IPS-20b (cell line): Measurements from ENCODE around the gene C1QA.
A peak's percentile ranks its signal among the peaks of the same experiment; 100 is the strongest.

Source experiments
- H3K27ac ChIP-seq: one replicate; pipeline ENCODE4 v1.5.1; 2013; ENCODE audit warnings: low read length
- H3K27me3 ChIP-seq: 2 replicates; pipeline ENCODE4 v1.6.1; 2013; ENCODE audit warnings: mild to moderate bottlenecking, low read length, inconsistent platforms; ENCODE audit not compliant: insufficient read depth
- H3K36me3 ChIP-seq: 2 replicates; pipeline ENCODE4 v1.6.1; 2013; ENCODE audit warnings: low read depth, mild to moderate bottlenecking, inconsistent platforms, low read length, moderate library complexity; ENCODE audit not compliant: insufficient read depth
- H3K4me1 ChIP-seq: 2 replicates; pipeline ENCODE4 v1.6.1; 2013; ENCODE audit warnings: mild to moderate bottlenecking, control low read depth, inconsistent platforms, low read length, moderate library complexity; ENCODE audit not compliant: insufficient read depth
- H3K4me3 ChIP-seq: 2 replicates; pipeline ENCODE4 v1.5.1; 2013; ENCODE audit warnings: mild to moderate bottlenecking, low read length, inconsistent platforms
- H3K9ac ChIP-seq: 2 replicates; pipeline ENCODE4 v1.6.1; 2013; ENCODE audit warnings: low read depth, mild to moderate bottlenecking, inconsistent platforms, low read length, moderate library complexity
- H3K9me3 ChIP-seq: 2 replicates; pipeline ENCODE4 v1.6.1; 2013; ENCODE audit warnings: mild to moderate bottlenecking, low read depth, low read length, inconsistent platforms; ENCODE audit not compliant: insufficient read depth

C1QA gene

DNA sequence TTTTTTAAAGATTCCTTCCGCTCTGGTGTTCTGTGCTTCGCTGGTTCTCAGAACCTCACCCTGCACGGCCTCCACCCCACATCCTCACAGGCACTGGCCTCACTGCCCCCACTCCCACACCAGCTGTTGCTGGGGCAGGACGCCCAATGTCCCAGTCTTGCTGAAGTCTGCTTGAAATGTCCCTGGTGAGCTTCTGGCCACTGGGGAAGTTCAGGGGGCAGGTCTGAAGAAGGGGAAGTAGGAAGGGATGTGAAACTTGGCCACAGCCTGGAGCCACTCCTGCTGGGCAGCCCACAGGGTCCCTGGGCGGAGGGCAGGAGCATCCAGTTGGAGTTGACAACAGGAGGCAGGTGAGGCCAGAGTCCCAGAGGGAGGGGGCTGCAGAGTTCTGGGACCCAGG lies at the start of gene C1QA:
Gene C1QA (plus strand): TSS at position 276 of the 400 bp plus-strand sequence. CDS start 989 bp downstream, outside the sequence.
- H3K4me3 ChIP-seq: no peak within 1 kb of the TSS
- H3K27ac ChIP-seq: no peak within 1 kb of the TSS
- H3K4me1 ChIP-seq: peaks cover 5% of the 10 kb centered on the region
- no peaks in the 10 kb centered on the region for H3K36me3 ChIP-seq
- no peaks in the 10 kb centered on the region for H3K27me3 ChIP-seq
- H3K9me3 ChIP-seq: no peaks in the 10 kb centered on the region; the same call in 1 of the 2 replicates
- no peak within 1 kb of the TSS for H3K9ac ChIP-seq

- Histone ChIP-seq H3K4me1 (no peaks in the 10 kb centered on the region), H3K27me3 (no peaks in the 10 kb centered on the region), H3K27ac (no peak overlapping the region), H3K9ac (no peak overlapping the region), H3K4me3 (no peak overlapping the region), H3K9me3 (no peaks in the 10 kb centered on the region), H3K36me3 (no peaks in the 10 kb centered on the region)
These were observed 49.2 kb upstream of the C1QA start for GRCh38 chr1:22587247-22587646.

- H3K9ac ChIP-seq: no peak overlapping the region
- no peaks in the 10 kb centered on the region for H3K9me3 ChIP-seq
- H3K4me3 ChIP-seq: no peak overlapping the region
- H3K27ac ChIP-seq: no peak overlapping the region
- H3K36me3 ChIP-seq: no peaks in the 10 kb centered on the region
- H3K27me3 ChIP-seq: no peaks in the 10 kb centered on the region
- no peaks in the 10 kb centered on the region for H3K4me1 ChIP-seq
These were observed 47.5 kb upstream of the C1QA start for GRCh38 chr1:22588899-22589422.

- H3K9me3 ChIP-seq: no peaks in the 10 kb centered on the region
- no peaks in the 10 kb centered on the region for H3K27me3 ChIP-seq
- H3K36me3 ChIP-seq: no peaks in the 10 kb centered on the region
- H3K4me3 ChIP-seq: no peak overlapping the region
- H3K9ac ChIP-seq: no peak overlapping the region
- H3K27ac ChIP-seq: no peak overlapping the region
- H3K4me1 ChIP-seq: no peaks in the 10 kb centered on the region
These were observed 44.9 kb upstream of the C1QA start for GRCh38 chr1:22591576-22591975.

DNA sequence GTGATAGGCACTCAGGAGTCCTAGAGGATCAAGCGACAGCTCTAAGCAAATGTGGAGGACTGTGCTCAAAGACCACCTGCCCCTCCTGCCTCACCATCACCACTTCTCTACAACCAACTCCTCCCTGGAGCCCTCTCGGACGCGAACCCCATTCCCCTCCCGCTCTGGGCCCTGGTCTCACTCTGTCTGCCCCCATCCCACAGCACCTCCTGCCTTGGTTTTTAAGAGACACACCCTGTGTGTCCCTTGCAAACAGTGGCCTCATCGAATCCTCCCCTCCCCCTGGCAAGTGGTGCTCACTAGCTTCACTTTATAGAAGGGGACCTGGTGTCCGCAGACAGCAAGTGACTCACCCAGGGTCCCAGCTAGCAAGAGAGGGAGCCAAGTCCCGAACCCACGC lies 44.4 kb upstream of the C1QA start:
- no peaks in the 10 kb centered on the region for H3K36me3 ChIP-seq
- H3K4me1 ChIP-seq: no peaks in the 10 kb centered on the region
- no peak overlapping the region for H3K9ac ChIP-seq
- no peaks in the 10 kb centered on the region for H3K27me3 ChIP-seq
- no peak overlapping the region for H3K27ac ChIP-seq
- no peak overlapping the region for H3K4me3 ChIP-seq
- H3K9me3 ChIP-seq: no peaks in the 10 kb centered on the region

- Histone ChIP-seq H3K4me1 (no peaks in the 10 kb centered on the region), H3K9ac (no peak overlapping the region), H3K4me3 (peak overlapping the region; percentile 53; the same call in 1 of the 2 replicates), H3K27ac (no peak overlapping the region), H3K27me3 (no peaks in the 10 kb centered on the region), H3K36me3 (no peaks in the 10 kb centered on the region), H3K9me3 (no peaks in the 10 kb centered on the region)
These were observed 43.3 kb upstream of the C1QA start for GRCh38 chr1:22592919-22593790.

- Histone ChIP-seq H3K4me3 (no peak overlapping the region), H3K4me1 (no peaks in the 10 kb centered on the region), H3K36me3 (no peaks in the 10 kb centered on the region), H3K27ac (no peak overlapping the region), H3K9ac (no peak overlapping the region), H3K27me3 (no peaks in the 10 kb centered on the region), H3K9me3 (no peaks in the 10 kb centered on the region)
These were observed 42.0 kb upstream of the C1QA start for GRCh38 chr1:22594396-22594795.

DNA sequence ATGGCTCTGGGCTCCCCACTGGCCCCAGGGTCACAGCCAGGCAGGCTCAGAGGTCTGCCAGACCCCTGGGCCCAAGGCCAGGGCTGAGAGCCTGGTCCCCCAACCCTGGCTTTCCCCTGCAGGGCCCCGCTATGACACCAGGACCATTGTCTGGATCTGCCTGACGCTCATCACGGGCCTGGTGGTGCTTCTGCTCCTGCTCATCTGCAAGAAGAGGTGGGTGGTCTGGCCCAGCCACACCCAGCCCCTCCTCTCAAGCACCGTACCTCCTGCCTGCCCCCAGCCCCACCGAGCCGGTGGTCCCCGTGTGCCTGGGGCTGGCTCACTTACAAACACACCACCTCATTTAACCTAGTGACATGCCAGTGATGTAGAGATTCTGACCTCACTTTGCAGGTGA lies 41.3 kb upstream of the C1QA start:
- Histone ChIP-seq H3K4me3 (no peak overlapping the region), H3K9ac (no peak overlapping the region), H3K27ac (no peak overlapping the region), H3K9me3 (no peaks in the 10 kb centered on the region), H3K36me3 (no peaks in the 10 kb centered on the region), H3K4me1 (no peaks in the 10 kb centered on the region), H3K27me3 (no peaks in the 10 kb centered on the region)

GRCh38 chr1:22597301-22597965 lies 39.0 kb upstream of the C1QA start:
- H3K9me3 ChIP-seq: no peaks in the 10 kb centered on the region
- H3K9ac ChIP-seq: no peak overlapping the region
- H3K36me3 ChIP-seq: no peaks in the 10 kb centered on the region
- no peak overlapping the region for H3K27ac ChIP-seq
- no peaks in the 10 kb centered on the region for H3K4me1 ChIP-seq
- no peak overlapping the region for H3K4me3 ChIP-seq
- no peaks in the 10 kb centered on the region for H3K27me3 ChIP-seq

DNA sequence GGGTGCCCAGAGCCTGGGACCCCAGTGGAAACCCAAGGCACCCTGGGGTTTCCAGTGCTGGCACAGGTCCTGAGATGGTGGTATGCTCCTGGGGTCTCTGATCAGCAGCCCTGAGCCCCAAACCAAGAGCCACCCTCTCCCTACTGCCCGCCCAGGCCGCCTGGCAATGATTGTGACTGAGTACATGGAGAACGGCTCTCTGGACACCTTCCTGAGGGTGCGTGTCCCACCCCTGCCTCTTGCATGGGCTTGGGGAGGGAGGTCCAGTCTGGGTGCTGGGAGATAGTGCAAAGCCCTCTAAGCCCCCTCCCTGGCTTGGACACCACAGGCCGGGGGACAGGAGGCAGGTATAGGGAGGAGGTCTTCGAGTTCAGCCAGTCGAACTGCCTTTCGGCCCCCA lies 38.4 kb upstream of the C1QA start:
- no peaks in the 10 kb centered on the region for H3K9me3 ChIP-seq
- H3K36me3 ChIP-seq: no peaks in the 10 kb centered on the region
- H3K27me3 ChIP-seq: no peaks in the 10 kb centered on the region
- H3K27ac ChIP-seq: no peak overlapping the region
- H3K9ac ChIP-seq: no peak overlapping the region
- H3K4me3 ChIP-seq: no peak overlapping the region
- H3K4me1 ChIP-seq: no peaks in the 10 kb centered on the region

GRCh38 chr1:22598736-22599135 lies 37.7 kb upstream of the C1QA start:
- Histone ChIP-seq H3K4me3 (no peak overlapping the region), H3K9me3 (no peaks in the 10 kb centered on the region), H3K27ac (no peak overlapping the region), H3K4me1 (no peaks in the 10 kb centered on the region), H3K27me3 (0 out of 2 replicates have a peak, but pooled peaks cover 4% of the 10 kb centered on the region), H3K9ac (no peak overlapping the region), H3K36me3 (no peaks in the 10 kb centered on the region)
